Astrocyte of the spinal cord (primary cell): Measurements from ENCODE around the gene KCNJ6.

Experiments used
- DNase-seq: peaks from one replicate; pipeline ENCODE4 v3.0.0; 2011; ENCODE audit warnings: low read depth, low spot score
- H3K4me3 ChIP-seq: 2 replicates; pipeline ENCODE4 v1.5.1; 2011; ENCODE audit warnings: low read depth, mild to moderate bottlenecking, low read length, moderate library complexity
- in situ Hi-C: cut with HindIII; loops from 2 replicates; pipeline ENCODE4 v1.10.0; 2017; ENCODE audit warnings: low sequenced_read_pairs
- TF ChIP-seq, protein P1 (sequence below): IDR thresholded peaks from 2 replicates; pipeline ENCODE4 v1.5.1; 2012; ENCODE audit warnings: low read depth, mild to moderate bottlenecking, low read length, inconsistent platforms

The KCNJ6 gene

DNA sequence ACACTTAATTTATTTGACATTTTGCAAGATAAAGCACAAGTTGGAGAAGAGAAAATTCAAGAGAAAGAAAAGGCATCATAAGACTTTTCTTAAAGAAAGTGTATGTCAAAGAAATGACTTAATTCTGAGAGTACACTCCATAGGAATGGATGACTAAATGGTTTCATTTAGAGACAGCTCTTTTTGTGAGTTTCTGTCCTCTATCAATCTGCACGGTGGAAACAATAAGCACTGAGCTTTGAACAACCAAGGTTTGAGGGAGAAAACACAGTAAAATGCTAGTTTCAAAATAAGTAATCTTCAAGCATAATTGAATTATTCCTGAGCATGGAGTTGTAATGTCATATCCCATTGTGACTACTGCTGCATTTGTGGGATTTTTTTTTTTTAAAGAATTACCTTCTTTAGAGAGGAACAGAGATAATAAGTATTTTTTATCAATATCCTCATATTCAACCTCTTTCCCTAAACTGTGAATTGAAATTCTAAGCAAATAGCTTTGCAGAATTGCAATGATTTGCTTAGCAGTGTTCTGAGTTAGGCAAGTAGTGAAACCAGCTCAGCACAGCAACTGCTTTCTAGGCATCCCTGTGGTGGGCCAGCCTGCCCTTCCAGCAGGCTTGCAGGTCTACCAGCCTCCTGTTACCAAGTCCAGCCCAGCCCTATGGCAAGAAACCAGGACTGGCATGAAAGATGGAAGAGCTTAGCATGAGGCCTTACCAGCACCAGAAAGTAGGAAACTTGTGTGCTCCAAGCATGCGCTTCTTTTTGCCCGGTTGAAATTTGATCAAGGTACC is 38.2 kb downstream of the KCNJ6 start:
- in situ Hi-C loops = no loop called here
- DNase-seq = no peak
- no peak overlapping the region for H3K4me3 ChIP-seq
- TF ChIP-seq, protein P1, sequence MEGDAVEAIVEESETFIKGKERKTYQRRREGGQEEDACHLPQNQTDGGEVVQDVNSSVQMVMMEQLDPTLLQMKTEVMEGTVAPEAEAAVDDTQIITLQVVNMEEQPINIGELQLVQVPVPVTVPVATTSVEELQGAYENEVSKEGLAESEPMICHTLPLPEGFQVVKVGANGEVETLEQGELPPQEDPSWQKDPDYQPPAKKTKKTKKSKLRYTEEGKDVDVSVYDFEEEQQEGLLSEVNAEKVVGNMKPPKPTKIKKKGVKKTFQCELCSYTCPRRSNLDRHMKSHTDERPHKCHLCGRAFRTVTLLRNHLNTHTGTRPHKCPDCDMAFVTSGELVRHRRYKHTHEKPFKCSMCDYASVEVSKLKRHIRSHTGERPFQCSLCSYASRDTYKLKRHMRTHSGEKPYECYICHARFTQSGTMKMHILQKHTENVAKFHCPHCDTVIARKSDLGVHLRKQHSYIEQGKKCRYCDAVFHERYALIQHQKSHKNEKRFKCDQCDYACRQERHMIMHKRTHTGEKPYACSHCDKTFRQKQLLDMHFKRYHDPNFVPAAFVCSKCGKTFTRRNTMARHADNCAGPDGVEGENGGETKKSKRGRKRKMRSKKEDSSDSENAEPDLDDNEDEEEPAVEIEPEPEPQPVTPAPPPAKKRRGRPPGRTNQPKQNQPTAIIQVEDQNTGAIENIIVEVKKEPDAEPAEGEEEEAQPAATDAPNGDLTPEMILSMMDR = no peak

DNA sequence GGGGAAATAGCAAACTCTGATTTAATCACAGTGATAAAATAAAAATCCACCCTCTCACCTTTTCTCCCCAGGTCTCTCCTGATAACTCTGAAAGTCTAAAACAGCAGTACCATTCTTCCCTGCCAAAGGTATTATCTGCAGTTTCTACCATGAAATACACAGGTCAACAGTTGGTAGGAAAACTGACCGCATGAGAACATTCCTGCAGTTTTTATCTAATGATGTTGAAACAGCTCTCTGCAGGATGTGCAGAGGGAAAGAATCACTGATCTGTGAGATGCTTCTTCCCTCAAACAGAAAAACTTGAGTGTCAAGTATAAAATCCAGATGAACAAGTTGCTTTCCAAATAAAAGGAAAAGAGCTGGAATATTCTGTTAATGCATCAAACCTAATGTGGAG is 39.1 kb downstream of the KCNJ6 start:
- peak; percentile 37 for DNase-seq
- no peak overlapping the region for H3K4me3 ChIP-seq
- in situ Hi-C loops = no loop called here
- TF ChIP-seq, protein P1 = no peak

DNA sequence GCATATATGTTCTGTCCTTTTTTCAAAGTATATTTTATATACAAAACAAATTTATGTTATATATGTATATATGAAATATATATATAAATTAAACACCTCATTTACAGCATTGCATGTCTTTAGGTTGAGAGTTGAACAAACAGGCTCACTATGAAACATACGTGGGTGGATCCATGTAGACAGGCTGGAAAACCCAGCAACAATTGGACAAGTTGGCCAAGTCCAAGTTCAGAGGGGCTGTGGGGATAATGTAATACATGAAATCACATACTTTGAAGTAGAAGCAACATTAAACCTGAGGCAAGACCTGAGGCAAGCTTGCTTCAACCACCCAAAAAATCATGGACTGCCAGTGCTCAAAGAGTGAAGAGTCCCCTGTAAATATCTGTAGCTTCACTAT is 39.7 kb downstream of the KCNJ6 start:
- in situ Hi-C loops = no loop called here
- H3K4me3 ChIP-seq = no peak overlapping the region
- TF ChIP-seq, protein P1 = no peak
- DNase-seq = no peak

DNA sequence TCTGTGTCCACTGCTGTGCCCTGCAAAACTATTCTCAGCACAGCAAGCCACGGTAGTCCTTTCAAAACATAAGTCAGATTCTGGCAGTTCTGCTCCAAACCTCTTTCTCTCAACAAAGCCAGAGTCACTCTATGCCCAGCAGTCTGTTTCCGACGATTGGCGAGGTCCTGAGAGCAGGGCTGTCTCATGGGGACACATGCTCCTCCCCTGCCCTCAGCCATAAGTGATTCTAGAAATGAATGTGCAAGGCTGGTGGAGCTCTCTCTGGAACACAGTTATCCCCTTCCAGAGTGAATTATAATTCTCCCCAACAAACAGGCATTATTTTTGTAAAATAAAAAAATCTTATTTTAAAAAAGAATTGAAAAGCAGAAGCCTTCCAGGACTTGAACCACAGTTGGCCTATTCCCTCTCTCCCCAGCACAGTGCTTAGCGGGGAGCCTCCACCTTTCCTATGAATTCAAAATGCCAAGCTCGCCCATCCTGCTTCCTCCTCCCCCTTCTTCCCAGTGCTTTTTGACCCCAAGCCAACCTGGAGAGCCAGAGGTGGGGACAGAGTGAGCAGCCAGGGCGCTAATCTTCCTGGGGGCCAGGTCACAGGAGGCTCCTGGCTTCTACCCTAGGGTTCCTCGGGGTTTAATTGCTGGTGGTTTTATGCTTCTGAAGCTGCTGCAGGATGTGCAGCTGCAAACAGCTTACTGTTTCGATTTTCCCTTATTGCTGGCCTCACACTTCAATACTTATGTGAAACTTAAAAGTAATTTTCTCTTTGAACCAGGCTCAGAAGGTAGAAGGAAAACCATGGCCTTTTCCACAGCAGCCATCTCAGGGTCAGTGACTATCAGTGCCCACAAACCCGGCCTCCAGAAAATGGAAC is 41.1 kb downstream of the KCNJ6 start:
- DNase-seq = no peak
- in situ Hi-C loops = no loop called here
- TF ChIP-seq, protein P1 = no peak
- H3K4me3 ChIP-seq = no peak overlapping the region

DNA sequence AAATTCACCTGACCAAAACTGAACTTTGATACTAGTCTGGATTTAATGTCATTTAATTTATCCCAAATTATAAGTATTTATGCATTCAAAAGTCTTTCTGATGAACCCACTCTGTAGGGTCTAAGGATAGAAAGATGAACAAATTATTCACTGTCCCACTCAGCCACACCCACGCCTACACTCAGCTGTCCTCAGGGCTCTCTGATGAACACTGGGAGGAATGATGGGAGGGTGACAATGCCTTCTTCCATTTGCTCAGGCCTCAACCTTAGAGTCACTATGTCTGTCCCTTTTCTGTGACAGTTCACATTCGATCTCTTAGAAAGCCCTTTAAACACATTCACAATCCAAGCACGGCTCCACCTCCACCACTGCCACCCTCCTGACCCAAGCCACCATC is 41.8 kb downstream of the KCNJ6 start:
- in situ Hi-C loops = no loop called here
- no peak overlapping the region for H3K4me3 ChIP-seq
- no peak for DNase-seq
- TF ChIP-seq, protein P1 = no peak

DNA sequence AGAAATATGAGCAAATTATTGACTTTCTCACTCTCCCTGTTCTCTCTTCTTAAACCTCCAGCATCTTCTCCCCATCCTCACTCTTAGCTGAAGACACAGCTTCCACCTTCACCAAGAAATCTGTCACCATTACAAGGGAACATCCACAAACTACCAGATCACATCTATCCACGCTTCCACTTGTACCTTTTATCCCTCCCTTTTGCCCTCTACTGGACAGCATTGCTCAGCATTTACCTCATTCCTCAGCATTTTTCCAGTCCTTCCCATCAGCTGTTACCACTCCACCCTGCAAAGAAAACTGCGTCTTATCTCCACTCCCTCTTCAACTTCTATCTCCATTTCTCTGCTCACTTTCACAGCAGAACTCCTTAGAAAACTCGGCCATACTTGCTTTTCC is 42.6 kb downstream of the KCNJ6 start:
- no peak overlapping the region for H3K4me3 ChIP-seq
- DNase-seq = no peak
- TF ChIP-seq, protein P1 = peak; percentile 29
- in situ Hi-C loops = no loop called here
